Central memory CD8-positive, alpha-beta T cell (primary cell): ENCODE measurements around the gene SNCAIP.

Experiments
- ATAC-seq: fragments of 150-1000 bp; cut with Tn5 transposase; replicated peaks from 2 replicates; pipeline ENCODE4 v1.10.0; 2022; ENCODE audit warnings: mild to moderate bottlenecking, moderate FRiP score, moderate number of reproducible peaks; ENCODE audit not compliant: poor library complexity, severe bottlenecking; ENCODE audit errors: extremely low read depth
- DNase-seq, 2 donors: peaks; one replicate each; pipeline ENCODE4 v3.0.0; 2021; ENCODE audit warnings: low spot score in 2 of 2
- H3K27ac Mint-ChIP-seq: one replicate; pipeline ENCODE4 v1.8.0; 2022; ENCODE audit warnings: low read depth, mild to moderate bottlenecking, moderate library complexity, mixed read lengths
- H3K27me3 Mint-ChIP-seq: one replicate; pipeline ENCODE4 v1.8.0; 2022; ENCODE audit warnings: mixed read lengths
- H3K36me3 Mint-ChIP-seq: one replicate; pipeline ENCODE4 v1.8.0; 2022; ENCODE audit warnings: mild to moderate bottlenecking, moderate library complexity, mixed read lengths; ENCODE audit not compliant: insufficient read depth
- H3K4me1 Mint-ChIP-seq: one replicate; pipeline ENCODE4 v1.8.0; 2022; ENCODE audit warnings: mixed read lengths
- H3K4me3 Mint-ChIP-seq: one replicate; pipeline ENCODE4 v1.8.0; 2022; ENCODE audit warnings: mild to moderate bottlenecking, moderate library complexity, mixed read lengths
- H3K9me3 Mint-ChIP-seq: one replicate; pipeline ENCODE4 v1.8.0; 2022; ENCODE audit warnings: mixed read lengths

The SNCAIP gene

GRCh38 chr5:122412966-122413365 is 100.9 kb downstream of the SNCAIP start:
- no peaks in the 10 kb centered on the region for H3K27me3 Mint-ChIP-seq
- DNase-seq (no peak), ATAC-seq (no peak)
- H3K9me3 Mint-ChIP-seq: no peaks in the 10 kb centered on the region
- H3K4me3 Mint-ChIP-seq: no peak overlapping the region
- peaks cover 1% of the 10 kb centered on the region for H3K36me3 Mint-ChIP-seq
- no peaks in the 10 kb centered on the region for H3K4me1 Mint-ChIP-seq
- no peak overlapping the region for H3K27ac Mint-ChIP-seq

DNA sequence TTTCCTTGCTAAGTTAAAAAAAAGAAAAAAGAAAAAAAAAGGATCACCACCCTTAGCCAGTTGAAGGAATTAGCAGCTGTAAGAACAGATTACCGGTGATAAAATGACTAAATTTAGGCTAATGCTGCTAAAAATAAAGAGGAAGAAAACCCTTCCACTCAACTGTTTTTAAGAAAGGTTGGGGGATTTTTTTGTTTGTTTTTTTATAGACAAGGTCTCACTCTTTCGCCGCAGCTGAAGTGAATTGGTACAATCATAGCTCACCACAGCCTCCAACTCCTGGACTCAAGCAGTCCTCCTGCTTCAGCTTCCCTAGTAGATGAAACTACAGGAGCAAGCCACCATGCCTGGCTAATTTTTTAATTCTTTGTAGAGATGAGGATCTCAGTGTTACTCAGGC is 101.7 kb downstream of the SNCAIP start:
- Mint-ChIP-seq H3K9me3 (no peaks in the 10 kb centered on the region), H3K36me3 (peaks cover 1% of the 10 kb centered on the region), H3K27ac (no peak overlapping the region), H3K4me1 (no peaks in the 10 kb centered on the region), H3K4me3 (no peak overlapping the region), H3K27me3 (no peaks in the 10 kb centered on the region)
- DNase-seq (no peak), ATAC-seq (no peak)

GRCh38 chr5:122415030-122415800 is 103.2 kb downstream of the SNCAIP start:
- H3K36me3 Mint-ChIP-seq: peaks cover 1% of the 10 kb centered on the region
- no peak overlapping the region for H3K27ac Mint-ChIP-seq
- H3K4me3 Mint-ChIP-seq: no peak overlapping the region
- DNase-seq (no peak), ATAC-seq (no peak)
- no peaks in the 10 kb centered on the region for H3K9me3 Mint-ChIP-seq
- no peaks in the 10 kb centered on the region for H3K27me3 Mint-ChIP-seq
- no peaks in the 10 kb centered on the region for H3K4me1 Mint-ChIP-seq

- no peak overlapping the region for H3K27ac Mint-ChIP-seq
- DNase-seq (no peak), ATAC-seq (no peak)
- no peaks in the 10 kb centered on the region for H3K27me3 Mint-ChIP-seq
- H3K4me1 Mint-ChIP-seq: no peaks in the 10 kb centered on the region
- H3K4me3 Mint-ChIP-seq: no peak overlapping the region
- H3K36me3 Mint-ChIP-seq: peaks cover 1% of the 10 kb centered on the region
- H3K9me3 Mint-ChIP-seq: no peaks in the 10 kb centered on the region
Observed at GRCh38 chr5:122415801-122416120, 103.7 kb downstream of the SNCAIP start.

- DNase-seq: no peak
- no peak overlapping the region for H3K4me3 Mint-ChIP-seq
- no peak overlapping the region for H3K27ac Mint-ChIP-seq
- H3K27me3 Mint-ChIP-seq: no peaks in the 10 kb centered on the region
- H3K36me3 Mint-ChIP-seq: no peaks in the 10 kb centered on the region
- no peaks in the 10 kb centered on the region for H3K4me1 Mint-ChIP-seq
- no peaks in the 10 kb centered on the region for H3K9me3 Mint-ChIP-seq
- no peak for ATAC-seq
Observed at GRCh38 chr5:122419142-122419894, 107.3 kb downstream of the SNCAIP start.

DNA sequence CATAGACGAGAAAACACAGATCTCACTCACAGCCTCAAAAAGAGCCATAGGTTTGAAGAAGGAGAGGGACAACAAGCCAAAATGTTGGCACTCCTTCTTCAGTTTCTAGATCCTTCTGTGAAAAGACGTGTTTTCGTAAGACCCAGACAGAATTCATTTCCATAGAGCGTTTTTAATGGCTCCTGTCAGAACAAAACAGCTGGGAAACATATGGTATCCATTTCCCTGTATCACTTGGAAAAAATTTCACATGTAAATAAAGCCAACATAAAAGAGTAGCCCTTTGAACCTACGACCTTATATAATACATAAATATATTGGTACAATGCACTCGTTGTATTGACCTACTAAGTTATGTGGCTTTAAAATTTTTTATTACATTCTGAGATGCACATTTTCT is 108.1 kb downstream of the SNCAIP start:
- no peaks in the 10 kb centered on the region for H3K27me3 Mint-ChIP-seq
- H3K27ac Mint-ChIP-seq: no peak overlapping the region
- no peak for ATAC-seq
- no peaks in the 10 kb centered on the region for H3K36me3 Mint-ChIP-seq
- no peak for DNase-seq
- no peaks in the 10 kb centered on the region for H3K4me1 Mint-ChIP-seq
- H3K4me3 Mint-ChIP-seq: no peak overlapping the region
- H3K9me3 Mint-ChIP-seq: no peaks in the 10 kb centered on the region

DNA sequence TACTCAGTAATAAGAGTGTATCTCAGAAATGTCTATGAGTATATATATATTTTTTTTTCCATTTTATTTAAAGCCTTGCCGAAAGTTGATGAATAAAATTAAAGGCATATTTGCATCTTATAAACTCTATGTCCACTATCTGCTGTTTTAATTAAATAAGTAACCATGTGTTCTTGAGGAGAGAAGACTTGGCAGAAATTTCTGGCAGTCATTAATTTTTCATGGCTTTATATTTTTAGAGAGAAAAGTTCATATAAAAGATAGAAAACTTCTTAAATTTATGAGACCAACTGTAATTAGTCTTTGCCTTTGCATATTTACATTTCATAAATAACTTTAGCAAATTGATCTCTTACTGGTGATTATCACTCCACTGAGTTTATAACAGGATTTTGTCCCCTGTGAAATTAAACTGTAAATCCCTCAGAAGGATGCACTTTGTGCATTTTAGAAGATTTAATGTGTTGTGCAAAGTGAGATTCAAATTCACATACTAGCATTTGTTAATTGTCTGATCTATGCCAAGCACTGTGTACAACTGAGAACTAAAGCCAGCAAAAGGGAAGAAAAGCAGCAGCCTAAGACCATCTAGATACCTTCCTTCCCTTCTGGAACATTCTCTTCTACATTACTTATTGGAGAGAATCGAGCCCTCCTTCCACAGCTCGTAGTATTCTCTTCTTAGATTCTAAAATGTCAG is 108.7 kb downstream of the SNCAIP start:
- no peaks in the 10 kb centered on the region for H3K9me3 Mint-ChIP-seq
- ATAC-seq: no peak
- no peaks in the 10 kb centered on the region for H3K27me3 Mint-ChIP-seq
- H3K27ac Mint-ChIP-seq: no peak overlapping the region
- H3K36me3 Mint-ChIP-seq: no peaks in the 10 kb centered on the region
- no peak overlapping the region for H3K4me3 Mint-ChIP-seq
- H3K4me1 Mint-ChIP-seq: no peaks in the 10 kb centered on the region
- DNase-seq: no peak

- Mint-ChIP-seq H3K36me3 (no peaks in the 10 kb centered on the region), H3K27ac (no peak overlapping the region), H3K27me3 (no peaks in the 10 kb centered on the region), H3K9me3 (no peaks in the 10 kb centered on the region), H3K4me3 (no peak overlapping the region), H3K4me1 (no peaks in the 10 kb centered on the region)
- no peak for ATAC-seq
- no peak for DNase-seq
Observed at GRCh38 chr5:122421374-122422079, 109.5 kb downstream of the SNCAIP start.

GRCh38 chr5:122423221-122423620 is 111.2 kb downstream of the SNCAIP start:
- Mint-ChIP-seq H3K9me3 (no peaks in the 10 kb centered on the region), H3K4me3 (no peak overlapping the region), H3K36me3 (no peaks in the 10 kb centered on the region), H3K27me3 (no peaks in the 10 kb centered on the region), H3K27ac (no peak overlapping the region), H3K4me1 (no peaks in the 10 kb centered on the region)
- DNase-seq: no peak
- ATAC-seq: no peak

DNA sequence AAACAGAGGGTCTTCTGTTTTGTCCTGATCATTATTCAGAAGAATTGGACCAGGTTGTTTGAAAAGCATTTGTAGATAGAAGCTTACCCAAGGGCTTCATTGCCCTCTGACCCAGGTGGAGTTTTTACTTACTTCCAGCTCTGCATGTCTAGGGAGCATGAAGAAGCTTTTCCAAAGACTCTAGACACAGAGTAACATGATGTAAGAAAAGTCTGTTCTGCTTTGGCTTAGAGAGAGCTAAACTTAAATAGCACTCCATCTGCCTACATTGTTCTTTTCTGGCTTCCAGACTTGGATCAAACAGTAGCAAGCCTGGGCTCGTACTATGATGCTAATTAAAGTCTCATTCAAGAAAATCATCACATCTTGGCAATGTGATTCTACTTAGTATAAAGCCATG is 112.1 kb downstream of the SNCAIP start:
- DNase-seq (no peak), ATAC-seq (no peak)
- Mint-ChIP-seq H3K9me3 (peaks cover 4% of the 10 kb centered on the region), H3K4me1 (no peaks in the 10 kb centered on the region), H3K36me3 (no peaks in the 10 kb centered on the region), H3K27me3 (no peaks in the 10 kb centered on the region), H3K27ac (no peak overlapping the region), H3K4me3 (no peak overlapping the region)

DNA sequence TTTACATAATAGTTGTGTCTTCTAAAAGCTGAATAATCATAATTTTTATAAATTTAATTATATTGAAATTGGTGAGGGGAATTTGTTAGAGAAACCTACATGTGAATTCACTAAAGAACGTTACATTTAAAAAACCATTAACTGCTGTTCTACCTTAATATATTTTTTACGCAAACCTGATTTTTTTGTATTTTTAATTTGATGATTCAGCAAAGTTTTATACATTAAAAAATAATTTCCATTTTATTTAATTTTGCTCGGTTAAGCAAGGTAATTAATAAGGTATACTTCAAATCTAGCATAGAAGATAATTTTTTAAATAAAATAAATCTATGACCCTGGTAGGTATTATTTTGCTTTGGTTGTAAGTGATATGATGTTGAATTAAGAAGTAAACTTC is 114.3 kb downstream of the SNCAIP start:
- H3K9me3 Mint-ChIP-seq: peaks cover 9% of the 10 kb centered on the region
- no peaks in the 10 kb centered on the region for H3K27me3 Mint-ChIP-seq
- no peak overlapping the region for H3K4me3 Mint-ChIP-seq
- no peak overlapping the region for H3K27ac Mint-ChIP-seq
- DNase-seq (no peak), ATAC-seq (no peak)
- no peaks in the 10 kb centered on the region for H3K36me3 Mint-ChIP-seq
- no peaks in the 10 kb centered on the region for H3K4me1 Mint-ChIP-seq

GRCh38 chr5:122427621-122428020 is 115.6 kb downstream of the SNCAIP start:
- no peak overlapping the region for H3K4me3 Mint-ChIP-seq
- peaks cover 9% of the 10 kb centered on the region for H3K9me3 Mint-ChIP-seq
- ATAC-seq: no peak

More at GRCh38 chr5:122427621-122428020, 115.6 kb downstream of the SNCAIP start:
- H3K4me1 Mint-ChIP-seq: no peaks in the 10 kb centered on the region
- DNase-seq: no peak
- no peak overlapping the region for H3K27ac Mint-ChIP-seq
- no peaks in the 10 kb centered on the region for H3K27me3 Mint-ChIP-seq
- H3K36me3 Mint-ChIP-seq: no peaks in the 10 kb centered on the region
